ENCODE data around the gene USP36.

Gene USP36

DNA sequence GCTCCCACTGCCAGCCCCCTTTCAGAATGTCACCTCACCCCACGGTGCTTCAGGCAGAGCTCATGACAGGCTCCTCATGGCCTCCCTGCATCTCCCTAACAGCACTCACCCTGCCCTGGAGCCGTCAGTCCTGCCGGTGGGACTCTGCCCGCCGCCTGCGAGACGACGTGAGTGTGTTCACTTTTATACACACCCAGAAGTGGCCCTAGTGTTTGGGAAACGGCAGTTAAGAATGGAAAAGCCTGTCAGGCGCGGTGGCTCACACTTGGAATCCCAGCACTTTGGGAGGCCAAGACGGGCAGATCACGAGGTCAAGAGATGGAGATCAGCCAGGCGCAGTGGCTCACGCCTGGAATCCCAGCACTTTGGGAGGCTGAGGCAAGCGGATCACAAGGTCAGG lies 46.2 kb downstream of the USP36 start:
- Histone ChIP-seq H3K27me3 (replicated peaks; ENCODE audit: control insufficient read depth, insufficient read depth, low read length) (no peaks in the 10 kb centered on the region), H3K36me3 (ENCODE audit: control insufficient read depth, insufficient read depth, low read length) (peaks cover 43% of the 10 kb centered on the region), H3K4me3 (replicated peaks; ENCODE audit: low read depth, low read length) (no peak overlapping the region)
- TF ChIP-seq, protein P1, sequence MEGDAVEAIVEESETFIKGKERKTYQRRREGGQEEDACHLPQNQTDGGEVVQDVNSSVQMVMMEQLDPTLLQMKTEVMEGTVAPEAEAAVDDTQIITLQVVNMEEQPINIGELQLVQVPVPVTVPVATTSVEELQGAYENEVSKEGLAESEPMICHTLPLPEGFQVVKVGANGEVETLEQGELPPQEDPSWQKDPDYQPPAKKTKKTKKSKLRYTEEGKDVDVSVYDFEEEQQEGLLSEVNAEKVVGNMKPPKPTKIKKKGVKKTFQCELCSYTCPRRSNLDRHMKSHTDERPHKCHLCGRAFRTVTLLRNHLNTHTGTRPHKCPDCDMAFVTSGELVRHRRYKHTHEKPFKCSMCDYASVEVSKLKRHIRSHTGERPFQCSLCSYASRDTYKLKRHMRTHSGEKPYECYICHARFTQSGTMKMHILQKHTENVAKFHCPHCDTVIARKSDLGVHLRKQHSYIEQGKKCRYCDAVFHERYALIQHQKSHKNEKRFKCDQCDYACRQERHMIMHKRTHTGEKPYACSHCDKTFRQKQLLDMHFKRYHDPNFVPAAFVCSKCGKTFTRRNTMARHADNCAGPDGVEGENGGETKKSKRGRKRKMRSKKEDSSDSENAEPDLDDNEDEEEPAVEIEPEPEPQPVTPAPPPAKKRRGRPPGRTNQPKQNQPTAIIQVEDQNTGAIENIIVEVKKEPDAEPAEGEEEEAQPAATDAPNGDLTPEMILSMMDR (IDR thresholded peaks at IDR 0.05; ENCODE audit: insufficient read depth, low read length, poor library complexity, severe bottlenecking) = no peak
- DNase-seq (ENCODE audit: extremely low read depth, insufficient read length) = no peak

DNA sequence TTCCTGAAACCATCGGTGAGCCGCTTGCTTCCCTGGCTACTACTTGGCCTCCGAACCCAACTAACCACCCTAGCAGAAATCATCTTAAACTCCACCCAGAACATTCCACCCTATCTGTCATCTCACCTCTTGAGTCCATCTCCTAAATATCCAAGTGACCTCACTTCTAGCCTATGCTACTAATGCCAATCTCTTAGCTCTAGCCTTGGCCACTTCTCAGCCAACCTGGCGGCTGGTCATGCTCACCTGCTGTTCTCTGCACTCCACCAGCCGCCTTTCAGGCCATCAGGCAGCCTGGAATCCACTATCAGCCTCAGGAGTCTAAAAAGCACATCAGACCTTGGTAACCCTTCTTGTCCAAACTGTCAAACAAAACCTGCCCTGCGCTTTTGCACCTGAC lies 46.6 kb downstream of the USP36 start:
- H3K36me3 ChIP-seq (ENCODE audit: control insufficient read depth, insufficient read depth, low read length) = peaks cover 39% of the 10 kb centered on the region
- no peaks in the 10 kb centered on the region for H3K27me3 ChIP-seq (replicated peaks; ENCODE audit: control insufficient read depth, insufficient read depth, low read length)
- TF ChIP-seq, protein P1 (IDR thresholded peaks at IDR 0.05; ENCODE audit: insufficient read depth, low read length, poor library complexity, severe bottlenecking) = no peak
- DNase-seq (ENCODE audit: extremely low read depth, insufficient read length) = no peak
- no peak overlapping the region for H3K4me3 ChIP-seq (replicated peaks; ENCODE audit: low read depth, low read length)

DNA sequence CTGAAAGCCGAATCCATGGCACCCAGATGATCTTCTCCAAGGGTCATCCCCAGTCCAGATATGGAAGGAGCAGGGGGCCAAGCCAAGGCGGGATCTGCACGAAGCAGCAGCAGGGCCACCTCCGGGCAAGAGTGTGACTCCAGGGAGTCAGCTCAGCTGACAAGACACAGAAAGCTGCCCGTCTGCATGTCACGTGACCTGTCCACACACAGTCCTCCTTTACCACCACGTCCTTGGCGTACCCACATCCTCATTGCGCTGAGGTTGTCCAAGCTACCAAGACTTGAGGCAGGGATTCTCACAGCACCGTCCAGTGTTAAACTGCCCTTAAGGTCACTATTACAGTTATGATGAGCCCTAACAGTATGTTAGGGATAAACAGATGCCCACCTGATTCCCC lies 47.2 kb downstream of the USP36 start:
- no peak for DNase-seq (ENCODE audit: extremely low read depth, insufficient read length)
- Histone ChIP-seq H3K4me3 (replicated peaks; ENCODE audit: low read depth, low read length) (no peak overlapping the region), H3K27me3 (replicated peaks; ENCODE audit: control insufficient read depth, insufficient read depth, low read length) (no peaks in the 10 kb centered on the region), H3K36me3 (ENCODE audit: control insufficient read depth, insufficient read depth, low read length) (peaks cover 34% of the 10 kb centered on the region)
- TF ChIP-seq, protein P1 (IDR thresholded peaks at IDR 0.05; ENCODE audit: insufficient read depth, low read length, poor library complexity, severe bottlenecking) = no peak

DNA sequence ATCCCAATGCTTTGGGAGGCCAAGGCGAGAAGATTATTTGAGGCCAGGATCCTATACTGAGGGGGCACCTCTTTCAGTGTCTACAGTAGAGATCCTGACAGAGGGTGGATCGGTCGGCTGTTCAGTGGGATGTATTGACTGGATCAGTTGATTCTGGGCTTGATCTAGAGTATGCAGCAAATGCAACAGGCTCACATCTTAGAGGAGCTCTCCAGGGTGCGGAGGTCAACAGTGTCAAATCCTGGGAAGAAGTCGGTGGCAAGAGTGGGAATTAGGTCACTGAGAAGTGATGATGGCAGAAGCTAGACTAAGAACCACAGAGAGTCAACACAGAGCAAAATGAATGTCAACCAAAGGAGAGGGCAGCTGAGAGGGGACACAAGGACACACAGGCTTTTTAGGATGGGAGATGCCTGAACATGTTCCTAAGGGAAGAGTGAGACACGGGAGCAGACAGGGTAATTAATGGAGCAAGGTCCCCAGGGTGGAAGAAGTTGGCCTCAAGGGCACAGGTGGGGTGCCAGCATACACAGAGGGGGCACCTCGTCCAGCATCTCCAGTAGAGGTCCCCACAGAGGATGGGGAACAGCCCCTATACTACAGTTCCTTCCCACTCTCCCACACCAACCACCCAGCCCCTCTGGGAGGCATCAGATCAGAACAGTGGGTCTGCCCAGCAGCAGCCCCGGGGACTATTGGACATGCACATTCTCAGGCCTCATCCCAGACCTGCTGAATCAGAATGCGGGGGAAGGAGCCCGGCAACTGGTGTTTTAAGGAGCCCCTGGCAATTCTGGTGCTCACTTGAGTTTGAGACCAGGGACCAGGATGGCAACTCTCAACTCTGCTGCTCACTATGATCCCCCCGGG lies 48.5 kb downstream of the USP36 start:
- TF ChIP-seq, protein P1 (IDR thresholded peaks at IDR 0.05; ENCODE audit: insufficient read depth, low read length, poor library complexity, severe bottlenecking) = no peak
- Histone ChIP-seq H3K27me3 (replicated peaks; ENCODE audit: control insufficient read depth, insufficient read depth, low read length) (no peaks in the 10 kb centered on the region), H3K36me3 (ENCODE audit: control insufficient read depth, insufficient read depth, low read length) (peaks cover 25% of the 10 kb centered on the region), H3K4me3 (replicated peaks; ENCODE audit: low read depth, low read length) (no peak overlapping the region)
- no peak for DNase-seq (ENCODE audit: extremely low read depth, insufficient read length)

DNA sequence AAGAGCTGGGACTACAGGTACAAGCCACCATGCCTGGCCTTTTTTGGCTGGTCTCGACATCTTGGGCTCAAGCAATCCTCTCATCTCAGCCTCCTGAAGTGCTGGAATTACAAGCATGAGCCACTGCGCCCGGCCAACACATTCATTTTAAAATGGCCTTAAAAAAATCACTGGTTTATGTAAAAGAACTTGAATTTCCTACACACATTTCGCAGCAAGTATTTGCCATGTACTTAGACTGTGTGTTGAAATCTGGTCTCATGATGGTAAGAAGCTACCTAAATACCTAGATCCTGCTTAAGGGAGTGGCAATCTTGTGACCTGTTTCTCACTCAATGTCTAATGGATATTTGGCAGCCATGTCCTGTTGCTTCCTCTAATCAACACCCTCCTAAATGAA lies 50.1 kb downstream of the USP36 start:
- Histone ChIP-seq H3K36me3 (ENCODE audit: control insufficient read depth, insufficient read depth, low read length) (peaks cover 14% of the 10 kb centered on the region), H3K4me3 (replicated peaks; ENCODE audit: low read depth, low read length) (no peak overlapping the region), H3K27me3 (replicated peaks; ENCODE audit: control insufficient read depth, insufficient read depth, low read length) (no peaks in the 10 kb centered on the region)
- DNase-seq (ENCODE audit: extremely low read depth, insufficient read length) = no peak
- TF ChIP-seq, protein P1 (IDR thresholded peaks at IDR 0.05; ENCODE audit: insufficient read depth, low read length, poor library complexity, severe bottlenecking) = no peak

Measured in GM06990 (cell line).